GM19395 (cell line): ENCODE measurements around the gene POM121.
A peak's percentile ranks its signal among the peaks of the same experiment; 100 is the strongest.
"Not testable (repeated sequence)": the region's sequence is repeated elsewhere in the genome, so short reads cannot be mapped to it uniquely, and the experiment has no call there.

Experiments
- ATAC-seq: cut with Tn5 transposase; IDR thresholded peaks from one replicate; pipeline ENCODE4 v1.9.1; 2021; ENCODE audit warnings: mild to moderate bottlenecking, moderate library complexity; ENCODE audit not compliant: unreplicated experiment

POM121 gene

GRCh38 chr7:72949276-72949675 is 24.4 kb downstream of the POM121 start:
- not testable (repeated sequence) for ATAC-seq

GRCh38 chr7:72949686-72950085 is 24.8 kb downstream of the POM121 start:
- not testable (repeated sequence) for ATAC-seq

GRCh38 chr7:72950432-72950831 is 25.5 kb downstream of the POM121 start:
- not testable (repeated sequence) for ATAC-seq

GRCh38 chr7:72953901-72954562 is 29.1 kb downstream of the POM121 start:
- peak; percentile 61 for ATAC-seq

GRCh38 chr7:72954563-72955198 is 29.8 kb downstream of the POM121 start:
- ATAC-seq: peak; percentile 88

- not testable (repeated sequence) for ATAC-seq
Observed at GRCh38 chr7:72960029-72960428, 35.1 kb downstream of the POM121 start.

- not testable (repeated sequence) for ATAC-seq
Observed at GRCh38 chr7:72960626-72961345, 35.9 kb downstream of the POM121 start.

- not testable (repeated sequence) for ATAC-seq
Observed at GRCh38 chr7:72961346-72961650, 36.4 kb downstream of the POM121 start.

GRCh38 chr7:72963056-72963455 is 38.2 kb downstream of the POM121 start:
- not testable (repeated sequence) for ATAC-seq

- peak; percentile 68 for ATAC-seq
Observed at GRCh38 chr7:72965186-72965975, 40.5 kb downstream of the POM121 start.

GRCh38 chr7:72966892-72967291 is 42.0 kb downstream of the POM121 start:
- not testable (repeated sequence) for ATAC-seq

GRCh38 chr7:72968980-72969516 is 44.2 kb downstream of the POM121 start, which contains the start of gene TRIM74:
TRIM74 (minus strand) TSS chr7:72969466; CDS start chr7:72966157, 3,309 bp downstream.
- not testable (repeated sequence) for ATAC-seq

GRCh38 chr7:72969688-72970087 is 44.8 kb downstream of the POM121 start:
- not testable (repeated sequence) for ATAC-seq

- ATAC-seq: not testable (repeated sequence)
Observed at GRCh38 chr7:72971505-72971904, 46.6 kb downstream of the POM121 start.

GRCh38 chr7:72974781-72975180 is 49.9 kb downstream of the POM121 start:
- ATAC-seq: not testable (repeated sequence)

- not testable (repeated sequence) for ATAC-seq
Observed at GRCh38 chr7:72975656-72976286, 50.9 kb downstream of the POM121 start.

- ATAC-seq: not testable (repeated sequence)
Observed at GRCh38 chr7:72976434-72976833, 51.5 kb downstream of the POM121 start.

- ATAC-seq: not testable (repeated sequence)
Observed at GRCh38 chr7:72980382-72980781, 55.5 kb downstream of the POM121 start.

- not testable (repeated sequence) for ATAC-seq
Observed at GRCh38 chr7:72982084-72982483, 57.2 kb downstream of the POM121 start.
